ENCODE data around the gene PSMD13. TPM values are rescaled to one million over a fixed set of nuclear protein-coding genes. Genes with fewer than 3 reads are reported as not detected.

Gene PSMD13
- total and polyA plus RNA-seq, 7 donors = 108 to 265 (median 171) TPM

DNA sequence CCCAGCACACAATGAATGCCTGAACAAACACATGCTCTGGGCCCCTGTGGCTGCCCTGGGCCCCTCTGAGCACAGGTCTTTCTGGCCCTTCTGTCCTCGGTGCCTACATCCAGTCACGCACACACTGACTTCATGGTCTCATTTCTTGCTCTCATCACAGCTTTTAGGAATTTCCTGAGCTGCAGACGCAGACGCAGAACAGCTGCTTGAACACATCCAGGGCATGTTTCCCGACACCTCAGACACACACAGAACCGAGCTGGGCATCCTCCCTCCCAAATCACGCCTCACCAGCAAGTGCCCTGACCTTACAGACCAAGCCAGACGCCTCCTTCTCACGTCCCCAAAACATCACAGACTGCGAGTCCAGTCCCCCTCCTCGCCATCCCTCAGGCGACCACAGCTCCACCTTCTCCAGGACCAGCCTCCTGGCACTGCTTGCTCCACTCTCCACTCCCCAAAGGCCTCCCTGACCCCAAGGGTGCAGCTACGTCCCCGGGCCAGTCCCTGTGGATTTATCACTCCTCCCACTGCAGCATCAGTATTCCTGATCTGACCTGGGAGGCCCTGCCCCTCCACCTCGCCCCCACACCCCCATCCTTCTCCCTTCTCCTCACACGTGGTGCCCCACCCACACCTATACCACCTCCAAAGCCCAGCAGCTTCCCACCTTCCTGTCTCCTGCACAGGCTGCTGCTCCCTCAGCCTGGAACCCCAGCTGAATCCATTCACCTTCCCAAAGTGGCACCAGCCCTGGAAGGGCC lies 13.6 kb upstream of the PSMD13 start:
- H3K9me3 ChIP-seq = no peaks in the 10 kb centered on the region
- H3K27me3 ChIP-seq (ENCODE audit: insufficient read depth in 3 of 3, low read length in 2 of 3) = no peaks in the 10 kb centered on the region
- no peak overlapping the region for H3K27ac ChIP-seq
- TF ChIP-seq, protein P1, sequence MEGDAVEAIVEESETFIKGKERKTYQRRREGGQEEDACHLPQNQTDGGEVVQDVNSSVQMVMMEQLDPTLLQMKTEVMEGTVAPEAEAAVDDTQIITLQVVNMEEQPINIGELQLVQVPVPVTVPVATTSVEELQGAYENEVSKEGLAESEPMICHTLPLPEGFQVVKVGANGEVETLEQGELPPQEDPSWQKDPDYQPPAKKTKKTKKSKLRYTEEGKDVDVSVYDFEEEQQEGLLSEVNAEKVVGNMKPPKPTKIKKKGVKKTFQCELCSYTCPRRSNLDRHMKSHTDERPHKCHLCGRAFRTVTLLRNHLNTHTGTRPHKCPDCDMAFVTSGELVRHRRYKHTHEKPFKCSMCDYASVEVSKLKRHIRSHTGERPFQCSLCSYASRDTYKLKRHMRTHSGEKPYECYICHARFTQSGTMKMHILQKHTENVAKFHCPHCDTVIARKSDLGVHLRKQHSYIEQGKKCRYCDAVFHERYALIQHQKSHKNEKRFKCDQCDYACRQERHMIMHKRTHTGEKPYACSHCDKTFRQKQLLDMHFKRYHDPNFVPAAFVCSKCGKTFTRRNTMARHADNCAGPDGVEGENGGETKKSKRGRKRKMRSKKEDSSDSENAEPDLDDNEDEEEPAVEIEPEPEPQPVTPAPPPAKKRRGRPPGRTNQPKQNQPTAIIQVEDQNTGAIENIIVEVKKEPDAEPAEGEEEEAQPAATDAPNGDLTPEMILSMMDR (IDR thresholded peaks at IDR 0.05) = no peak
- 80 to 88% (median 82%) methylated on average over 16 of the region's 16 CpGs for whole genome bisulfite sequencing, 3 donors
- H3K4me1 ChIP-seq = no peaks in the 10 kb centered on the region
- peaks cover 0 to 30% of the 10 kb centered on the region in 2 donors for H3K36me3 ChIP-seq (ENCODE audit: insufficient read depth in 1 of 2, low read depth in 1 of 2)
- DNase-seq (peak in 1 of 2 donors; percentile 25), ATAC-seq (no peak)
- H3K4me3 ChIP-seq = no peak overlapping the region
- intact Hi-C loops (cut with DNase I) = no loop called here

DNA sequence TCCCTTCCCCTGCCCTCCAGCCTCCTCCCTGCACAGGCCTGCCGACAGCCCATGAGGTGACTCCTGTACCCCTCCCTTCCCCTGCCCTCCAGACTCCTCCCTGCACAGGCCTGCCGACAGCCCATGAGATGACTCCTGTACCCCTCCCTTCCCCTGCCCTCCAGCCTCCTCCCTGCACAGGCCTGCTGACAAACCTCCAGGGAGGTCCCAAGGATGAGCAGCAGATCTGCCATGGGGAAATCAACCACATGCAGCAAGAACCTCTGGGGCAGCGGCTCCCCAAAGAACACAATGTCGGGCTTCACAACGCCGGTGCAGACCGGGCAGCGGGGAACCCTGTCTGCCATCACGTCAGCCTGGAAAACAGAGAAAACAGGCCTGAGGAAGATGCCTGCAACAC lies 12.9 kb upstream of the PSMD13 start:
- H3K4me3 ChIP-seq = no peak overlapping the region
- H3K27me3 ChIP-seq (ENCODE audit: insufficient read depth in 3 of 3, low read length in 2 of 3) = no peaks in the 10 kb centered on the region
- 81 to 88% (median 82%) methylated on average over 7 to 9 of the region's 9 CpGs for WGBS, 3 donors
- DNase-seq (peak in 1 of 2 donors; percentile 34), ATAC-seq (no peak)
- peaks cover 0 to 27% of the 10 kb centered on the region in 2 donors for H3K36me3 ChIP-seq (ENCODE audit: insufficient read depth in 1 of 2, low read depth in 1 of 2)
- H3K27ac ChIP-seq = no peak overlapping the region
- H3K4me1 ChIP-seq = no peaks in the 10 kb centered on the region
- intact Hi-C loops (cut with DNase I) = no loop called here
- TF ChIP-seq, protein P1 (IDR thresholded peaks at IDR 0.05) = no peak
- H3K9me3 ChIP-seq = no peaks in the 10 kb centered on the region

DNA sequence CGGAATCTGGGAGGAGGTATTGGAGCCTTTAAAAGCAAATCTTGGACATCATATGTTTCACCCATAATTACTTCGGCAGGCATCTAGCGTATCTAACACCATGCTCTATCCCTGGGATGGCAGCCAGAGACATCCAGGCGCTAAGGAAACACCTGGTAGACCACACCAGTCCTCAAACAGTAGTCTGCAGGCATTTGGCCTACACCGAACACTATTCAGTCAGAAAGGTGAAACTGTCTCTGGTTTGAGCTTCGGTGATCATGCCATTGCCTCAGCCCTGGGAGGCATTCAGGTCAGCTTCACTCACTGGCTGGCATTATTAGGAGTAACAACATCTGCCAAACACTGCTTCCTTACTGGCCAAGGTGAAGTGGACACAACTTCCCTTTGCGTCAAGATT lies 12.4 kb upstream of the PSMD13 start:
- H3K36me3 ChIP-seq (ENCODE audit: insufficient read depth in 1 of 2, low read depth in 1 of 2) = peaks cover 0 to 28% of the 10 kb centered on the region in 2 donors
- intact Hi-C loops (cut with DNase I) = no loop called here
- DNase-seq = no peak
- peak in 2 of 4 donors; percentile 43 to 64 for ATAC-seq
- H3K4me1 ChIP-seq = no peaks in the 10 kb centered on the region
- TF ChIP-seq, protein P1 (IDR thresholded peaks at IDR 0.05) = no peak
- H3K9me3 ChIP-seq = no peaks in the 10 kb centered on the region
- H3K4me3 ChIP-seq = no peak overlapping the region
- 55 to 65% (median 62%) methylated on average over 7 of the region's 7 CpGs for WGBS, 3 donors
- H3K27ac ChIP-seq = no peak overlapping the region
- H3K27me3 ChIP-seq (ENCODE audit: insufficient read depth in 3 of 3, low read length in 2 of 3) = no peaks in the 10 kb centered on the region

DNA sequence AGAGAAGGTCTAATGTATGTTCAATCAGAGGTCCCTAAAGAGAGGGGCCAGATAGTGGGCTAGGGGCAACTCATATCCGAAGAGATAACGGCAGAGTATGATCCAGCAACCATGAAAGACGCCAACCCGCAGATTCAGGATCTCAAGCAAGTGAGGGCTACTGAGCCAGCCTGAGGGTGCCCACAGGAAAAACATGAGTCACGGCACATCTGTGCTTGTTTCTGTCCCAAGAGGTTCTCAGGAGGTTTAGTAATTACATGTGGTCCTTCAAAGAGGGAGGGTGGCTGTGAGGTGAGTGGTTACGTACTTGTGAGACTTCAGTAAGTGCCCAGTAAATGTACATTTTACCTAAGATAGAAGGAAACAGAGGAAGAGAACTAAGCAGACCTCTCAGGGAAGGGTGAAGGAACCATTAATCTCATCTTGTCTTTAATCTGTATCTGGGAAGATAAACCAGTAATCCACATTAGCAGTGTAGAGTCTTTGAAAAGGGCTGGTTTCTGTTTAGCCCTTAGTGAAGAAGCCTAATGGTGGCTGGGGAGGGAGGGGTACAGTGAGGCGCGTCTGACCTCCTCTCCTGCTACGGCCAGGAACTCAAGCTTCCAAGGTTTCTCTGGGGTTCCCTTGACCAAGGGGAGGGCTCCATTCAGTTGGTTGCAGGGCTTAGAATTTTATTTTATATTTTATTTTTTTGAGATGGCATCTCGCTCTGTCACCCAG lies 10.9 kb upstream of the PSMD13 start:
- DNase-seq (no peak), ATAC-seq (no peak)
- no peak overlapping the region for H3K27ac ChIP-seq
- H3K27me3 ChIP-seq (ENCODE audit: insufficient read depth in 3 of 3, low read length in 2 of 3) = no peaks in the 10 kb centered on the region
- intact Hi-C loops (cut with DNase I) = no loop called here
- TF ChIP-seq, protein P1 (IDR thresholded peaks at IDR 0.05) = no peak
- H3K9me3 ChIP-seq = no peaks in the 10 kb centered on the region
- H3K4me3 ChIP-seq = no peak overlapping the region
- peaks cover 0 to 39% of the 10 kb centered on the region in 2 donors for H3K36me3 ChIP-seq (ENCODE audit: insufficient read depth in 1 of 2, low read depth in 1 of 2)
- no peaks in the 10 kb centered on the region for H3K4me1 ChIP-seq
- 90 to 94% (median 91%) methylated on average over 10 of the region's 10 CpGs for WGBS, 3 donors
